Chondrocyte (in vitro differentiated cells): ENCODE results near the gene NPTX1. TPM values are rescaled to one million over a fixed set of nuclear protein-coding genes. Genes with fewer than 3 reads are reported as not detected.

Experiments used
- DNase-seq: peaks from one replicate; pipeline ENCODE4 v3.0.0; 2021; ENCODE audit warnings: mixed read lengths, low spot score
- H3K27ac Mint-ChIP-seq: one replicate; pipeline ENCODE4 v1.8.0; 2021; ENCODE audit warnings: mild to moderate bottlenecking, moderate library complexity, mixed read lengths; ENCODE audit not compliant: unreplicated experiment
- H3K27me3 Mint-ChIP-seq: 2 replicates; pipeline ENCODE4 v1.8.0; 2021; ENCODE audit warnings: low read depth, mixed read lengths
- H3K36me3 Mint-ChIP-seq: 2 replicates; pipeline ENCODE4 v1.8.0; 2021; ENCODE audit warnings: low read depth, mixed read lengths
- H3K4me1 Mint-ChIP-seq: 2 replicates; pipeline ENCODE4 v1.8.0; 2021; ENCODE audit warnings: low read depth, mild to moderate bottlenecking, mixed read lengths
- H3K4me3 Mint-ChIP-seq: one replicate; pipeline ENCODE4 v1.8.0; 2021; ENCODE audit warnings: mild to moderate bottlenecking, moderate library complexity, mixed read lengths; ENCODE audit not compliant: unreplicated experiment
- H3K9me3 Mint-ChIP-seq: 2 replicates; pipeline ENCODE4 v1.8.0; 2021; ENCODE audit warnings: low read depth, mixed read lengths
- total RNA-seq: library from RNA; stranded (reverse); gene quantifications from 3 replicates; pipeline ENCODE4 v1.2.1, GENCODE V29; 2021
- TF ChIP-seq, protein P1 (sequence below): fragments of 200-600 bp; sonication (generic); IDR thresholded peaks from 2 replicates; pipeline ENCODE4 v1.5.0; 2021; ENCODE audit warnings: antibody characterized with exemption, mild to moderate bottlenecking, moderate library complexity

Gene NPTX1
- total RNA-seq, 1 donor from 2014 or later = 16.5 TPM

DNA sequence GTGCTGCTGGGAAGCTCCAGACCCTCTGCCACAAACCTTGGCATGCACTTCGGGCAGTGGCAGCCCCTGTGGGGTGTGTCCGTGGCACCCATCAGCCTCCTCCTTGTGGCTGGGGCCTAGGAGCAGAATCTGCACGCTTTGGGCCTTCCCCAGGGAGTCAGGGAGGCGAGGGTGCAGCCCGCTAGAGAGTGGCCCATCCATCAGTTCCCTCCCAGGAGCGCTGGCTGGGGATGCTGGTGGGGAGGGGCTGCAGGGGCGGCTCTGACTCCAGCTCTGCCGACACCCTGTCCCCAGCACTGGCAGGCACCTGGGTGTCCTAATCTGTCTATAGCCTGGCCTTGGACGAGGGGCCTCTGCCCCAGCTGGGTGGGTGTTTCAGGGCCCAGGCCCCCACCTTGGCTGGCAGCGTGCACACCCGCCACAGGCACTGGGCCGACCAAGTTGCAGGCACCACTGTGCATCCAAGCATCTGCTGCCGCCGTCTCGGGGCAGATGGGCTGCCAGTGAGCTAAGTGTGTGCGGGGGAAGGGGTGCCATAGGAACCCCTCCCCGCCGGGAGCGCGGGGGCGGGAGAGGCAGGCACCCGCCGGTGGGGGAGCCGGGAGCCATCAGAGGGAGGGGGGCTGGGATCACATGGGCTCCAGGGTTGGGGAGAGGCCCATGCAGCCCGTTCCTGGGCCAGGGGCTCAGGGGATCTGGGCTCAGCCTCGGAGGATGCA lies 31.2 kb downstream of the NPTX1 start:
- Mint-ChIP-seq H3K27ac (no peak overlapping the region), H3K4me3 (no peak overlapping the region), H3K36me3 (peaks cover 3% of the 10 kb centered on the region), H3K27me3 (peaks cover 11% of the 10 kb centered on the region), H3K9me3 (no peaks in the 10 kb centered on the region), H3K4me1 (peaks cover 4% of the 10 kb centered on the region)
- no peak for DNase-seq
- TF ChIP-seq, protein P1, sequence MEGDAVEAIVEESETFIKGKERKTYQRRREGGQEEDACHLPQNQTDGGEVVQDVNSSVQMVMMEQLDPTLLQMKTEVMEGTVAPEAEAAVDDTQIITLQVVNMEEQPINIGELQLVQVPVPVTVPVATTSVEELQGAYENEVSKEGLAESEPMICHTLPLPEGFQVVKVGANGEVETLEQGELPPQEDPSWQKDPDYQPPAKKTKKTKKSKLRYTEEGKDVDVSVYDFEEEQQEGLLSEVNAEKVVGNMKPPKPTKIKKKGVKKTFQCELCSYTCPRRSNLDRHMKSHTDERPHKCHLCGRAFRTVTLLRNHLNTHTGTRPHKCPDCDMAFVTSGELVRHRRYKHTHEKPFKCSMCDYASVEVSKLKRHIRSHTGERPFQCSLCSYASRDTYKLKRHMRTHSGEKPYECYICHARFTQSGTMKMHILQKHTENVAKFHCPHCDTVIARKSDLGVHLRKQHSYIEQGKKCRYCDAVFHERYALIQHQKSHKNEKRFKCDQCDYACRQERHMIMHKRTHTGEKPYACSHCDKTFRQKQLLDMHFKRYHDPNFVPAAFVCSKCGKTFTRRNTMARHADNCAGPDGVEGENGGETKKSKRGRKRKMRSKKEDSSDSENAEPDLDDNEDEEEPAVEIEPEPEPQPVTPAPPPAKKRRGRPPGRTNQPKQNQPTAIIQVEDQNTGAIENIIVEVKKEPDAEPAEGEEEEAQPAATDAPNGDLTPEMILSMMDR = no peak

DNA sequence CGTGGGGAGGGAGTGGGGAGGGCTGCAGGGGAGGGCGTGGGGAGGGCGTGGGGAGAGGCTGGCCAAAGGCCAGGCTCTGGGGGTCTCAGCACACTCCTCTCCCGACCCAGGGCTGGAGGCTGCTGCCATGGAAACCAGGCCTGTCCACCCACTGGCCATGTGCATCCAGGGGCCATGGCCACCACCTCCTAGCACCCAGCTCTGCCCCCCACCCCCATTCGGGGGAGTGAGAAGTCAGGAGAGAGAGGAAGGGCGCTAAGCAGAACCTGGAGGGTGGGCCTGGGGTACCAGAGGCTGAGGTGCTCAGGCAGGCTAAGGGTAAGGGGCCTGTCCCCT lies 31.8 kb downstream of the NPTX1 start:
- no peak overlapping the region for H3K4me3 Mint-ChIP-seq
- TF ChIP-seq, protein P1 = no peak
- H3K4me1 Mint-ChIP-seq = peaks cover under 1% of the 10 kb centered on the region
- H3K27ac Mint-ChIP-seq = no peak overlapping the region
- peaks cover 11% of the 10 kb centered on the region for H3K27me3 Mint-ChIP-seq
- H3K36me3 Mint-ChIP-seq = peaks cover 3% of the 10 kb centered on the region
- DNase-seq = no peak
- no peaks in the 10 kb centered on the region for H3K9me3 Mint-ChIP-seq

DNA sequence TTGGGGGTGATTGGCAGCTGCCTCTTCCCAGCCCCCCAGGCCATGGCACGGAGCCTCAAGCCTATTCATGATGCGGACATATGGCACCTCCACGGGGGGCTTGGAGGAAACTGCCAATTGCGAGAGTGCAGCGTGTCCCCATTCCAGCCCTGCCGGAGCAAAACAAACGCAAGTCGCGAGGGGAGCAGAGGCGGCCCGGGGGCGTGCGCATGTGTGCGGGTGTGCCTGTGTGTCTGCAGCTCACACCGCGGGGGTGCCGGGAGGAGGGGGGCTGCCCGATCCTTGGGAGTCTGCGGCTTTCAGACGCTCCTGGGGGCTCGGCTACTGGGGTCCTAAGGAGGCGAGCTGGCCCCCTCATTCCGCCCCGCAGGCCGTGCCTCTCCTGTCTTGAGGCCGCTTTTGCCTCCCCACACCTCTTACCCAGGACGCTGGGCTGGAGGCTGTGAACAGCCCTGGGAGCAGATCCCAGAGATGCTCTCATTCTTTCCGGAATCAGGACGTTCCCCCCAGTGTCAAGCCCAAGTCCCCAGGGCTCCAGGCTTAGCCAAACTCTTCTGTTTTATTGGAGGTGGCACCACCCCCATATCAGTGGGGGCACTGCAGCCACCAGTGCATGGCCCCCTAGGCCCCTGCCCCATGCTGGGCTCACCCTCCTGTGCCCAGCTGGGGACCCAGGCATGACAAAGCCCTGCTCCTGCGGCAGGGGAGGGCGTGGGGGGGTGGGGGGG lies 32.3 kb downstream of the NPTX1 start:
- no peak overlapping the region for H3K4me3 Mint-ChIP-seq
- TF ChIP-seq, protein P1 = no peak

DNA sequence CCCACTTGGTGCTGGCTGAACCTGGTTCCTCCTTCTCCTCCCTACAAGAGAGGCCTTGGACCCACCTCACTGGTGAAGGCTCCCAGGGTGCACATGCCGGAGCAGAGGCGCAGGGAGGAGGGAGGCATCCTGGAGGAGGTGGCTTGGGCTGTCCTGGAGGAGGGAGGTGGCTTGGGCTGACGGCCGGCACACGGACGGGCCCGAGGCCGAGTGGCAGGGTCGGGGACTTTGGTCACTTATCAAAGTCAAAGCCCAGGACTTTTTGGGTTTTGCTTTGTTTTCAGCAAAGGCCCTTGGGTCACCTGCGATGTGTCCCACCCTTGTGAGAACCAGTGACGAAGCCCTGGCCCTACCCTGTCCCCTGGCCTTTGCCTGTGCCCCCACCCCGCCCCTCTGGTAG lies 32.9 kb downstream of the NPTX1 start:
- H3K4me1 Mint-ChIP-seq = no peaks in the 10 kb centered on the region
- TF ChIP-seq, protein P1 = no peak
- DNase-seq = no peak
- H3K27me3 Mint-ChIP-seq = peaks cover 11% of the 10 kb centered on the region
- H3K4me3 Mint-ChIP-seq = no peak overlapping the region
- no peaks in the 10 kb centered on the region for H3K9me3 Mint-ChIP-seq
- peaks cover 3% of the 10 kb centered on the region for H3K36me3 Mint-ChIP-seq
- H3K27ac Mint-ChIP-seq = no peak overlapping the region

More for the DNA sequence above, 32.3 kb downstream of the NPTX1 start:
- Mint-ChIP-seq H3K9me3 (no peaks in the 10 kb centered on the region), H3K4me1 (no peaks in the 10 kb centered on the region), H3K27me3 (peaks cover 11% of the 10 kb centered on the region), H3K27ac (no peak overlapping the region), H3K36me3 (peaks cover 3% of the 10 kb centered on the region)
- DNase-seq = no peak

DNA sequence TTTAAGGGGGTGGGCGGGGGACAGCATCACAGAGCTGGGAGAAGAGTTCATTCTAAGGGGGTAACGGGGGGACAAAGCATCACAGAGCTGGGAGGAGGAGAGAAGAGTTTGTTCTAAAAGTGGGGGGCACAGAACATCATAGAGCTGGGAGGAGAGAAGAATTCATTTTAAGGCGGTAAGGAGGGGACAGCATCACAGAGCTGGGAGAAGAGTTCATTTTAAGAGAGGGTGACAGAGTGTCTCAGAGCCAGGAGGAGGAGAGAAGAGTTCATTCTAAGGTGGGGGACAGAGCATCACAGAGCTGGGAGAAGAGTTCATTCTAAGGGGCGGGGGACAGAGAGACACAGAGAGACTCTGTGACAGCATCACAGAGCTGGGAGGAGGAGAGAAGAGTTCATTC lies 33.6 kb downstream of the NPTX1 start:
- TF ChIP-seq, protein P1 = no peak
- Mint-ChIP-seq H3K36me3 (peaks cover 3% of the 10 kb centered on the region), H3K4me1 (no peaks in the 10 kb centered on the region), H3K27me3 (peaks cover 11% of the 10 kb centered on the region), H3K4me3 (no peak overlapping the region), H3K9me3 (no peaks in the 10 kb centered on the region), H3K27ac (no peak overlapping the region)
- DNase-seq = no peak
